Measurements from ENCODE around the gene DGCR8.

DGCR8 gene

DNA sequence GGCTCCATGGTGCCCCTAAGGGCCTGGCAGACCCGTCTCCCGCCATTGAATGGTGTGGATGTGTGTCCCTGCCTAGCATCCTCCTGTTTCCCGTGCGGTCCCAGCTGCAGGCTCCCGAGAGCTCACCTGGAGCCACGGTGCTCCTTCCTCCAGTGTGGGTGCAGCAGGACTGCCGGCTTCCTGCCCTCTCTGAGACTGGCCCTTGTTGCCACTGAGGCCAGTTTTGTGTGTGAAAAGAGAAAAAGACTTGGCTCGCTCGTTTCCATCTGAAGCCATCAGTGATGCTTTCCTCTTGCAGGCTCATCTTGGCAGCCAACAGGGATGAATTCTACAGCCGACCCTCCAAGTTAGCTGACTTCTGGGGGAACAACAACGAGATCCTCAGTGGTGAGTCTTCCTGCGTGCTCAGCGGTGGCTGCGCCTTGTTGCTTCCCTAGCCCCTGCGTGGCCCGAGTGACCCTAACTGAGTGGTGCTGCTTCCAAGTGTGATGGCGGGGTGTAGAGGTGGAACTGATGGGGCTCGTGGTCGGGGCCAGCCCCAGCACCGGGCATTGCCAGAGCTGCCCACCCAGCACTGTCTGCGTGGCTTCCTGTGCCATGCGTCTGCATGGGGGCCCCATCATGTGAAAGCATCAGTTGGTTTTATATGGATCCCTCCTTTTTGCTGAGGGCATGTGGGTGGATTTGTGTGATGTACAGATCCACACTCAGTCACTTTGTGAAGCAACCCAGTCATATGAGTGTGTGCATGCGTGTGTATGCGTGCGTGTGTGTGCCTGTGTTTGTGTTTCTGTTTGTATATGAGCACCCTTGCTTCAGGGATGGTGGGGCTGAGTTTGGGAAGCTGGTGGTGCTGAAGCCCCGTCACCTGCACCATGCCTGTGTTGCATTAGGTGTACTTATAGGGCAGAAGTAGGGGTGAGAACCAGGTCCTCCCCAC is 36.7 kb upstream of the DGCR8 start:
- Histone ChIP-seq H3K4me3 (no peak overlapping the region), H3K27ac (no peak overlapping the region)
- no peak for DNase-seq (ENCODE audit: low spot score)
- TF ChIP-seq, protein P1, sequence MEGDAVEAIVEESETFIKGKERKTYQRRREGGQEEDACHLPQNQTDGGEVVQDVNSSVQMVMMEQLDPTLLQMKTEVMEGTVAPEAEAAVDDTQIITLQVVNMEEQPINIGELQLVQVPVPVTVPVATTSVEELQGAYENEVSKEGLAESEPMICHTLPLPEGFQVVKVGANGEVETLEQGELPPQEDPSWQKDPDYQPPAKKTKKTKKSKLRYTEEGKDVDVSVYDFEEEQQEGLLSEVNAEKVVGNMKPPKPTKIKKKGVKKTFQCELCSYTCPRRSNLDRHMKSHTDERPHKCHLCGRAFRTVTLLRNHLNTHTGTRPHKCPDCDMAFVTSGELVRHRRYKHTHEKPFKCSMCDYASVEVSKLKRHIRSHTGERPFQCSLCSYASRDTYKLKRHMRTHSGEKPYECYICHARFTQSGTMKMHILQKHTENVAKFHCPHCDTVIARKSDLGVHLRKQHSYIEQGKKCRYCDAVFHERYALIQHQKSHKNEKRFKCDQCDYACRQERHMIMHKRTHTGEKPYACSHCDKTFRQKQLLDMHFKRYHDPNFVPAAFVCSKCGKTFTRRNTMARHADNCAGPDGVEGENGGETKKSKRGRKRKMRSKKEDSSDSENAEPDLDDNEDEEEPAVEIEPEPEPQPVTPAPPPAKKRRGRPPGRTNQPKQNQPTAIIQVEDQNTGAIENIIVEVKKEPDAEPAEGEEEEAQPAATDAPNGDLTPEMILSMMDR (IDR thresholded peaks at IDR 0.05) = no peak

GRCh38 chr22:20043997-20044342 is 36.1 kb upstream of the DGCR8 start:
- H3K4me3 ChIP-seq = no peak overlapping the region
- TF ChIP-seq, protein P1 (IDR thresholded peaks at IDR 0.05) = no peak
- no peak overlapping the region for H3K27ac ChIP-seq

GRCh38 chr22:20044495-20045151 is 35.4 kb upstream of the DGCR8 start:
- no peak for DNase-seq (ENCODE audit: low spot score)
- Histone ChIP-seq H3K4me3 (no peak overlapping the region), H3K27ac (no peak overlapping the region)
- TF ChIP-seq, protein P1 (IDR thresholded peaks at IDR 0.05) = no peak

More at GRCh38 chr22:20043997-20044342, 36.1 kb upstream of the DGCR8 start:
- DNase-seq (ENCODE audit: low spot score) = no peak

DNA sequence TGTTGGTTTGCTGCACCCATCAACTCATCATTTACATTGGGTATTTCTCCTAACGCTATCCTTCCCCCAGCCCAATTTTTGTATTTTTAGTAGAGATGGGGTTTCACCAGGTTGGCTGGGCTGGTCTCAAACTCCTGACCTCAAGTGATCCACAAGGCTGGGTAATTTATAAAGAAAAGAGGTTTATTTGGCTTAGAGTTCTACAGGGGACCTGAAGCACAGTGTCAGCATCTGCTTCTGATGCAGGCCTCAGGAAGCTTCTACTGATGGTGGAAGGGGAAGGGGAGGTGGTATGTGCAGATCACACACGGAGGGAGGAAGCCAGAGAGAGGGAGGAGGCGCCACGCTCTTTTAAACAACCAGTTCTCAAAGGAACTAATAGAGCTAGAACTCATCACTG is 33.3 kb upstream of the DGCR8 start:
- Histone ChIP-seq H3K27ac (no peak overlapping the region), H3K4me3 (no peak overlapping the region)
- DNase-seq (ENCODE audit: low spot score) = no peak
- TF ChIP-seq, protein P1 (IDR thresholded peaks at IDR 0.05) = no peak

DNA sequence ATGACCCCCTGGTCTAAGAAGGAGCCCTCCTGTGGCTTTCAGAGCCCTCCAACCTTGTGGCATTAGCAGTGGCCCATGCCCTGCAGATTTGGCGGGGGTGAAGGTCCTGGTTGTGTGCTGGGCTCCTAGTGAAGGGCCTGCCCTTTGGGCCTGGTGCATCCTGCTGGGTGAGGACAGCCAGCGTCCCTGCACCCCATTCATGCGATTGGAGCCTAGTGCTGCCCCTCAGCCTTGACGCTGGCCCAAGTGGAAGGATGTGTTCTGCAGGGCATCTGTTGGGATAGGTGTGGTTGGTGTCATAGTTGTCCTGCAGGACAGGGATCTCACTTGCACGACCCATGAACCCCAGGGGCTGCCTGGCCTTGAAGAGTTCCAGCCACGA is 28.1 kb upstream of the DGCR8 start:
- TF ChIP-seq, protein P1 (IDR thresholded peaks at IDR 0.05) = no peak
- DNase-seq (ENCODE audit: low spot score) = no peak
- Histone ChIP-seq H3K27ac (no peak overlapping the region), H3K4me3 (no peak overlapping the region)

DNA sequence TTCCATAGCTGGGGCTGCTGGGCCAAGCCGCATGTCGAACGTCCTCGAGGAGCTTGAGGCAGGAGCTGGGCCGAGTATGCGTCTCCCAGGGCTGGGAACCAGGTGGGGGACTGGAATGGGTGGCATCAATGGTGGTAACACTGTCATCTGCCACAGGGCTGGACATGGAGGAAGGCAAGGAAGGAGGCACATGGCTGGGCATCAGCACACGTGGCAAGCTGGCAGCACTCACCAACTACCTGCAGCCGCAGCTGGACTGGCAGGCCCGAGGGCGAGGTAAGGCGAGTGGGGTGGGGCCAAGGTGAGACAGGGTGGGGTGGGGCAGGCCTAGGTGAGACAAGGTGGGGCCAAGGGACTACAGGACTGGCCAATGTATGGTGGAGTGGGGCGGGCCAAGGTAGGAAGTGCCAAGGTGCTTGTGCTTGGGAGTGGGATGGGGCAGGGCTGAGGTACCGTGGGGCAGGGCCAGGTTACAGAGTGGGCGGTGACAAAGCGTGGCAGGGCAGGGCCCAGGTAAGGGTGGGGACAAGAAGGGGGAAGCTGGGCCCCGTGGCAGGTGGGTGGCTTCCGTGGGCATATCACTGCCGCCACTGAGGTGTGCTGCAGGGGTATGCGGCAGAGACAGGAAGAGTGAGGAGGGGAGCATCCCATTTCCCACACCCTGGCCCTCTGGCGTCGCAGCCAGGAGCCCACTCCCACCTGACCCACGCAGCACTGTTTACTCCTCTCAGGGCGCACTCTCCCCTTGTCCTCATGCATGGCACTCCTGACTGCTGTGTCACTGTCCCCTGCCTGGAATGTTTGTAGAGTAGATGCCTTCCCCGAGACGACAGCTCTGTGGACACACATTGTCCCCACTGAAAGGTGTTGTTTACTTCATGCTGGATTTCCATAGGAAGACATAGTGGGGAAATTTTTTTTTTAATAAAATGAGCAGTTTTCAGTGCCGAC is 27.5 kb upstream of the DGCR8 start:
- Histone ChIP-seq H3K4me3 (no peak overlapping the region), H3K27ac (no peak overlapping the region)
- no peak for DNase-seq (ENCODE audit: low spot score)
- TF ChIP-seq, protein P1 (IDR thresholded peaks at IDR 0.05) = no peak
